ENCODE measurements around the gene TFE3. TPM values are rescaled to one million over a fixed set of nuclear protein-coding genes. Genes with fewer than 3 reads are reported as not detected.

TFE3 gene
- total and polyA plus RNA-seq, 2 experiments from 2014 or later = 21.4 to 83.8 TPM

DNA sequence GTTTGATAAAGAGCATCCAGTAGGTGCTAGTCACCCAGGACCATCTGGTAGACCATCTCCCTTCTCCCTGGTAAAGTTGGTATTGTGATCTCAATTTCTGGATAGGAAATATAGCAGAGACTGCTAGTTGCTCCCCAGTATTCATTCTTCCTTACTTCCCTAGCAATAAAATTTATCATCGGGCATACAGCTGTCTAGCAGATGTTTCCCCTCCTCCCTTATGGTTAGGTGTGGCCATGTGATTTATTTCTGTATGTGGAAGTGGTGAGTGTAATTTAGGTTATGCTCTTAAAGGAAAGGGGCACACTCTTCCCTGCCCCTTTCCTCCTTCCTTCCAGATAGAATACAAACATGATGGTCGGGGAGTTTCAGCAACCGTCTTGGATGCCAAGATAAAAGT, 59.3 kb downstream of the TFE3 start (continued):
- TF ChIP-seq, protein P1, sequence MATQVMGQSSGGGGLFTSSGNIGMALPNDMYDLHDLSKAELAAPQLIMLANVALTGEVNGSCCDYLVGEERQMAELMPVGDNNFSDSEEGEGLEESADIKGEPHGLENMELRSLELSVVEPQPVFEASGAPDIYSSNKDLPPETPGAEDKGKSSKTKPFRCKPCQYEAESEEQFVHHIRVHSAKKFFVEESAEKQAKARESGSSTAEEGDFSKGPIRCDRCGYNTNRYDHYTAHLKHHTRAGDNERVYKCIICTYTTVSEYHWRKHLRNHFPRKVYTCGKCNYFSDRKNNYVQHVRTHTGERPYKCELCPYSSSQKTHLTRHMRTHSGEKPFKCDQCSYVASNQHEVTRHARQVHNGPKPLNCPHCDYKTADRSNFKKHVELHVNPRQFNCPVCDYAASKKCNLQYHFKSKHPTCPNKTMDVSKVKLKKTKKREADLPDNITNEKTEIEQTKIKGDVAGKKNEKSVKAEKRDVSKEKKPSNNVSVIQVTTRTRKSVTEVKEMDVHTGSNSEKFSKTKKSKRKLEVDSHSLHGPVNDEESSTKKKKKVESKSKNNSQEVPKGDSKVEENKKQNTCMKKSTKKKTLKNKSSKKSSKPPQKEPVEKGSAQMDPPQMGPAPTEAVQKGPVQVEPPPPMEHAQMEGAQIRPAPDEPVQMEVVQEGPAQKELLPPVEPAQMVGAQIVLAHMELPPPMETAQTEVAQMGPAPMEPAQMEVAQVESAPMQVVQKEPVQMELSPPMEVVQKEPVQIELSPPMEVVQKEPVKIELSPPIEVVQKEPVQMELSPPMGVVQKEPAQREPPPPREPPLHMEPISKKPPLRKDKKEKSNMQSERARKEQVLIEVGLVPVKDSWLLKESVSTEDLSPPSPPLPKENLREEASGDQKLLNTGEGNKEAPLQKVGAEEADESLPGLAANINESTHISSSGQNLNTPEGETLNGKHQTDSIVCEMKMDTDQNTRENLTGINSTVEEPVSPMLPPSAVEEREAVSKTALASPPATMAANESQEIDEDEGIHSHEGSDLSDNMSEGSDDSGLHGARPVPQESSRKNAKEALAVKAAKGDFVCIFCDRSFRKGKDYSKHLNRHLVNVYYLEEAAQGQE (IDR thresholded peaks at IDR 0.05; ENCODE audit: unreplicated experiment) = no peak
- TF ChIP-seq, protein P2, sequence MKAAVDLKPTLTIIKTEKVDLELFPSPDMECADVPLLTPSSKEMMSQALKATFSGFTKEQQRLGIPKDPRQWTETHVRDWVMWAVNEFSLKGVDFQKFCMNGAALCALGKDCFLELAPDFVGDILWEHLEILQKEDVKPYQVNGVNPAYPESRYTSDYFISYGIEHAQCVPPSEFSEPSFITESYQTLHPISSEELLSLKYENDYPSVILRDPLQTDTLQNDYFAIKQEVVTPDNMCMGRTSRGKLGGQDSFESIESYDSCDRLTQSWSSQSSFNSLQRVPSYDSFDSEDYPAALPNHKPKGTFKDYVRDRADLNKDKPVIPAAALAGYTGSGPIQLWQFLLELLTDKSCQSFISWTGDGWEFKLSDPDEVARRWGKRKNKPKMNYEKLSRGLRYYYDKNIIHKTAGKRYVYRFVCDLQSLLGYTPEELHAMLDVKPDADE (IDR thresholded peaks at IDR 0.05) = no peak
- TF ChIP-seq, protein P3, sequence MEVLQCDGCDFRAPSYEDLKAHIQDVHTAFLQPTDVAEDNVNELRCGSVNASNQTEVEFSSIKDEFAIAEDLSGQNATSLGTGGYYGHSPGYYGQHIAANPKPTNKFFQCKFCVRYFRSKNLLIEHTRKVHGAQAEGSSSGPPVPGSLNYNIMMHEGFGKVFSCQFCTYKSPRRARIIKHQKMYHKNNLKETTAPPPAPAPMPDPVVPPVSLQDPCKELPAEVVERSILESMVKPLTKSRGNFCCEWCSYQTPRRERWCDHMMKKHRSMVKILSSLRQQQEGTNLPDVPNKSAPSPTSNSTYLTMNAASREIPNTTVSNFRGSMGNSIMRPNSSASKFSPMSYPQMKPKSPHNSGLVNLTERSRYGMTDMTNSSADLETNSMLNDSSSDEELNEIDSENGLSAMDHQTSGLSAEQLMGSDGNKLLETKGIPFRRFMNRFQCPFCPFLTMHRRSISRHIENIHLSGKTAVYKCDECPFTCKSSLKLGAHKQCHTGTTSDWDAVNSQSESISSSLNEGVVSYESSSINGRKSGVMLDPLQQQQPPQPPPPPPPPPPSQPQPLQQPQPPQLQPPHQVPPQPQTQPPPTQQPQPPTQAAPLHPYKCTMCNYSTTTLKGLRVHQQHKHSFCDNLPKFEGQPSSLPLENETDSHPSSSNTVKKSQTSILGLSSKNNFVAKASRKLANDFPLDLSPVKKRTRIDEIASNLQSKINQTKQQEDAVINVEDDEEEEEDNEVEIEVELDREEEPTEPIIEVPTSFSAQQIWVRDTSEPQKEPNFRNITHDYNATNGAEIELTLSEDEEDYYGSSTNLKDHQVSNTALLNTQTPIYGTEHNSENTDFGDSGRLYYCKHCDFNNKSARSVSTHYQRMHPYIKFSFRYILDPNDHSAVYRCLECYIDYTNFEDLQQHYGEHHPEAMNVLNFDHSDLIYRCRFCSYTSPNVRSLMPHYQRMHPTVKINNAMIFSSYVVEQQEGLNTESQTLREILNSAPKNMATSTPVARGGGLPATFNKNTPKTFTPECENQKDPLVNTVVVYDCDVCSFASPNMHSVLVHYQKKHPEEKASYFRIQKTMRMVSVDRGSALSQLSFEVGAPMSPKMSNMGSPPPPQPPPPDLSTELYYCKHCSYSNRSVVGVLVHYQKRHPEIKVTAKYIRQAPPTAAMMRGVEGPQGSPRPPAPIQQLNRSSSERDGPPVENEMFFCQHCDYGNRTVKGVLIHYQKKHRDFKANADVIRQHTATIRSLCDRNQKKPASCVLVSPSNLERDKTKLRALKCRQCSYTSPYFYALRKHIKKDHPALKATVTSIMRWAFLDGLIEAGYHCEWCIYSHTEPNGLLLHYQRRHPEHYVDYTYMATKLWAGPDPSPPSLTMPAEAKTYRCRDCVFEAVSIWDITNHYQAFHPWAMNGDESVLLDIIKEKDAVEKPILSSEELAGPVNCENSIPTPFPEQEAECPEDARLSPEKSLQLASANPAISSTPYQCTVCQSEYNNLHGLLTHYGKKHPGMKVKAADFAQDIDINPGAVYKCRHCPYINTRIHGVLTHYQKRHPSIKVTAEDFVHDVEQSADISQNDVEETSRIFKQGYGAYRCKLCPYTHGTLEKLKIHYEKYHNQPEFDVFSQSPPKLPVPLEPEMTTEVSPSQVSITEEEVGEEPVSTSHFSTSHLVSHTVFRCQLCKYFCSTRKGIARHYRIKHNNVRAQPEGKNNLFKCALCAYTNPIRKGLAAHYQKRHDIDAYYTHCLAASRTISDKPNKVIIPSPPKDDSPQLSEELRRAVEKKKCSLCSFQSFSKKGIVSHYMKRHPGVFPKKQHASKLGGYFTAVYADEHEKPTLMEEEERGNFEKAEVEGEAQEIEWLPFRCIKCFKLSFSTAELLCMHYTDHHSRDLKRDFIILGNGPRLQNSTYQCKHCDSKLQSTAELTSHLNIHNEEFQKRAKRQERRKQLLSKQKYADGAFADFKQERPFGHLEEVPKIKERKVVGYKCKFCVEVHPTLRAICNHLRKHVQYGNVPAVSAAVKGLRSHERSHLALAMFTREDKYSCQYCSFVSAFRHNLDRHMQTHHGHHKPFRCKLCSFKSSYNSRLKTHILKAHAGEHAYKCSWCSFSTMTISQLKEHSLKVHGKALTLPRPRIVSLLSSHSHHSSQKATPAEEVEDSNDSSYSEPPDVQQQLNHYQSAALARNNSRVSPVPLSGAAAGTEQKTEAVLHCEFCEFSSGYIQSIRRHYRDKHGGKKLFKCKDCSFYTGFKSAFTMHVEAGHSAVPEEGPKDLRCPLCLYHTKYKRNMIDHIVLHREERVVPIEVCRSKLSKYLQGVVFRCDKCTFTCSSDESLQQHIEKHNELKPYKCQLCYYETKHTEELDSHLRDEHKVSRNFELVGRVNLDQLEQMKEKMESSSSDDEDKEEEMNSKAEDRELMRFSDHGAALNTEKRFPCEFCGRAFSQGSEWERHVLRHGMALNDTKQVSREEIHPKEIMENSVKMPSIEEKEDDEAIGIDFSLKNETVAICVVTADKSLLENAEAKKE (CRISPR knock-in tag; IDR thresholded peaks at IDR 0.05) = no peak
- no peak for TF ChIP-seq ZNF331 (CRISPR knock-in tag; IDR thresholded peaks at IDR 0.05; ENCODE audit: low read depth)

DNA sequence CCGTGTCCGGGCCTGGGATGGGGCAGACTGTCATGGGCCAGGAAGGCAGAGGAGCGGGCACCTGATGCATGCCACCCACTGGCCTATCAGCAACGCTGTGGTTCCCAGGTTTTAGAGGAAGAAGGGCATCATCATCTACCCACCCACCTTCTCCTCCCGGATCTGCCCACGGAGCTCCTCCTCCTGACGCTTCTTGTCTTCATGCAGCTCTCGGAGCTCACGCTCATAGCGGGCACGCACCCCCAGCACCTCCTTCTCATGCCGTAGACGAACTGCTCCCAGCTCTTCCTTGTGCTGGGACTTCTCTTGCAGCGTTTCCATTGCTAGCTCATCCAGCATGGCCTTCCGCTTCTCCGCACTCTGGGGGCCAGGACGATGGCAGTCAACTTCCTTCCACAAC, 60.1 kb downstream of the TFE3 start:
- no peaks in the 10 kb centered on the region; the same call in 2 of the 3 replicates for H3K9me3 Mint-ChIP-seq
- H4K20me1 ChIP-seq (replicated peaks; ENCODE audit: insufficient read depth) = no peaks in the 10 kb centered on the region
- ATAC-seq (no peak), DNase-seq (ENCODE audit: low spot score) (no peak)
- no peak overlapping the region for H3K4me3 ChIP-seq
- no peaks in the 10 kb centered on the region for H3K4me1 ChIP-seq (ENCODE audit: insufficient read depth)
- H3K4me1 Mint-ChIP-seq = no peaks in the 10 kb centered on the region
- no peak overlapping the region for H3K27ac ChIP-seq (ENCODE audit: low read depth)
- H3K4me2 ChIP-seq = no peak overlapping the region
- H3K9me2 ChIP-seq (ENCODE audit: insufficient read depth) = no peaks in the 10 kb centered on the region
- H3K36me3 Mint-ChIP-seq (ENCODE audit: low read depth) = peaks cover 62% of the 10 kb centered on the region
- no peak overlapping the region for H2AFZ ChIP-seq
- H3K4me3 Mint-ChIP-seq = no peak overlapping the region
- H3K27me3 Mint-ChIP-seq (ENCODE audit: insufficient read depth, low read depth, poor library complexity) = peaks cover 4% of the 10 kb centered on the region
- H3K27me3 ChIP-seq (ENCODE audit: insufficient read depth) = no peaks in the 10 kb centered on the region
- H3F3A ChIP-seq (replicated peaks; ENCODE audit: low read depth) = no peaks in the 10 kb centered on the region
- peaks cover 10% of the 10 kb centered on the region; the same call in 1 of the 2 replicates for H3K36me3 ChIP-seq (ENCODE audit: insufficient read depth)
- no peak overlapping the region for H3K27ac Mint-ChIP-seq
- H3K79me2 ChIP-seq (replicated peaks; ENCODE audit: insufficient read depth) = no peaks in the 10 kb centered on the region
- no peak for TF ChIP-seq ZNF331 (CRISPR knock-in tag; IDR thresholded peaks at IDR 0.05; ENCODE audit: low read depth)
- no peak for TF ChIP-seq CREB1 (CRISPR knock-in tag; IDR thresholded peaks at IDR 0.05; ENCODE audit: low read depth)
- TF ChIP-seq EZH2phosphoT487 (IDR thresholded peaks at IDR 0.05; ENCODE audit: unreplicated experiment) = no peak
- TF ChIP-seq STAT1 (IDR thresholded peaks at IDR 0.05; ENCODE audit: unreplicated experiment) = no peak
- TF ChIP-seq, protein P2 (IDR thresholded peaks at IDR 0.05) = no peak
- no peak for TF ChIP-seq EZH2 (IDR thresholded peaks at IDR 0.05; ENCODE audit: low read depth, unreplicated experiment)
- no peak for TF ChIP-seq JUNB (IDR thresholded peaks at IDR 0.05; ENCODE audit: unreplicated experiment)
- TF ChIP-seq ZNF114 (CRISPR knock-in tag; IDR thresholded peaks at IDR 0.05) = no peak
- no peak for TF ChIP-seq POLR2AphosphoS5 (IDR thresholded peaks at IDR 0.05; ENCODE audit: low read depth)

Data from GM23338 (cell line).